ENCODE data around the gene CAMK2A.

GRCh38 chr5:150196514-150196913 lies 93.1 kb downstream of the CAMK2A start:
- TF ChIP-seq, protein P1, sequence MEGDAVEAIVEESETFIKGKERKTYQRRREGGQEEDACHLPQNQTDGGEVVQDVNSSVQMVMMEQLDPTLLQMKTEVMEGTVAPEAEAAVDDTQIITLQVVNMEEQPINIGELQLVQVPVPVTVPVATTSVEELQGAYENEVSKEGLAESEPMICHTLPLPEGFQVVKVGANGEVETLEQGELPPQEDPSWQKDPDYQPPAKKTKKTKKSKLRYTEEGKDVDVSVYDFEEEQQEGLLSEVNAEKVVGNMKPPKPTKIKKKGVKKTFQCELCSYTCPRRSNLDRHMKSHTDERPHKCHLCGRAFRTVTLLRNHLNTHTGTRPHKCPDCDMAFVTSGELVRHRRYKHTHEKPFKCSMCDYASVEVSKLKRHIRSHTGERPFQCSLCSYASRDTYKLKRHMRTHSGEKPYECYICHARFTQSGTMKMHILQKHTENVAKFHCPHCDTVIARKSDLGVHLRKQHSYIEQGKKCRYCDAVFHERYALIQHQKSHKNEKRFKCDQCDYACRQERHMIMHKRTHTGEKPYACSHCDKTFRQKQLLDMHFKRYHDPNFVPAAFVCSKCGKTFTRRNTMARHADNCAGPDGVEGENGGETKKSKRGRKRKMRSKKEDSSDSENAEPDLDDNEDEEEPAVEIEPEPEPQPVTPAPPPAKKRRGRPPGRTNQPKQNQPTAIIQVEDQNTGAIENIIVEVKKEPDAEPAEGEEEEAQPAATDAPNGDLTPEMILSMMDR (optimal IDR thresholded peaks at IDR 0.05 in 1 of 3, IDR thresholded peaks at IDR 0.05 in 1 of 3, conservative IDR thresholded peaks at IDR 0.05 in 1 of 3; ENCODE audit: extremely low read depth in 1 of 3, insufficient read depth in 2 of 3, low read length in 3 of 3) = no peak
- no peak for TF ChIP-seq EZH2 (IDR thresholded peaks at IDR 0.05; ENCODE audit: low read length)
